ENCODE data around the gene PEPD.

PEPD gene

GRCh38 chr19:33497131-33497777, 24.3 kb downstream of the PEPD start:
- H3F3A ChIP-seq (ENCODE audit: insufficient read depth): no peaks in the 10 kb centered on the region
- no peaks in the 10 kb centered on the region for H3K27me3 ChIP-seq (ENCODE audit: low read length)
- no peak for TF ChIP-seq EZH2phosphoT487 (conservative IDR thresholded peaks at IDR 0.05; ENCODE audit: low read length)
- TF ChIP-seq, protein P1, sequence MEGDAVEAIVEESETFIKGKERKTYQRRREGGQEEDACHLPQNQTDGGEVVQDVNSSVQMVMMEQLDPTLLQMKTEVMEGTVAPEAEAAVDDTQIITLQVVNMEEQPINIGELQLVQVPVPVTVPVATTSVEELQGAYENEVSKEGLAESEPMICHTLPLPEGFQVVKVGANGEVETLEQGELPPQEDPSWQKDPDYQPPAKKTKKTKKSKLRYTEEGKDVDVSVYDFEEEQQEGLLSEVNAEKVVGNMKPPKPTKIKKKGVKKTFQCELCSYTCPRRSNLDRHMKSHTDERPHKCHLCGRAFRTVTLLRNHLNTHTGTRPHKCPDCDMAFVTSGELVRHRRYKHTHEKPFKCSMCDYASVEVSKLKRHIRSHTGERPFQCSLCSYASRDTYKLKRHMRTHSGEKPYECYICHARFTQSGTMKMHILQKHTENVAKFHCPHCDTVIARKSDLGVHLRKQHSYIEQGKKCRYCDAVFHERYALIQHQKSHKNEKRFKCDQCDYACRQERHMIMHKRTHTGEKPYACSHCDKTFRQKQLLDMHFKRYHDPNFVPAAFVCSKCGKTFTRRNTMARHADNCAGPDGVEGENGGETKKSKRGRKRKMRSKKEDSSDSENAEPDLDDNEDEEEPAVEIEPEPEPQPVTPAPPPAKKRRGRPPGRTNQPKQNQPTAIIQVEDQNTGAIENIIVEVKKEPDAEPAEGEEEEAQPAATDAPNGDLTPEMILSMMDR (IDR thresholded peaks at IDR 0.05; ENCODE audit: insufficient read depth, low read length, poor library complexity, severe bottlenecking): no peak
- H3K9me3 ChIP-seq (ENCODE audit: insufficient read depth, low read length): no peaks in the 10 kb centered on the region
- no peak overlapping the region for H3K4me3 ChIP-seq (ENCODE audit: insufficient read depth, low read length, poor library complexity, severe bottlenecking)
- no peak overlapping the region for H3K4me2 ChIP-seq (ENCODE audit: low read depth, low read length, poor library complexity, severe bottlenecking)
- no peaks in the 10 kb centered on the region for H3K9me2 ChIP-seq (replicated peaks; ENCODE audit: insufficient read depth, low read length)
- H4K20me1 ChIP-seq (ENCODE audit: low read depth, low read length): no peaks in the 10 kb centered on the region
- H3K27ac ChIP-seq (ENCODE audit: low read depth, low read length): no peak overlapping the region
- H3K79me2 ChIP-seq (ENCODE audit: insufficient read depth, low read length): no peaks in the 10 kb centered on the region
- H3K9ac ChIP-seq (ENCODE audit: low read length): no peak overlapping the region
- no peaks in the 10 kb centered on the region for H3K36me3 ChIP-seq (ENCODE audit: low read length)
- no peak overlapping the region for H2AFZ ChIP-seq (ENCODE audit: low read depth, low read length, severe bottlenecking)

DNA sequence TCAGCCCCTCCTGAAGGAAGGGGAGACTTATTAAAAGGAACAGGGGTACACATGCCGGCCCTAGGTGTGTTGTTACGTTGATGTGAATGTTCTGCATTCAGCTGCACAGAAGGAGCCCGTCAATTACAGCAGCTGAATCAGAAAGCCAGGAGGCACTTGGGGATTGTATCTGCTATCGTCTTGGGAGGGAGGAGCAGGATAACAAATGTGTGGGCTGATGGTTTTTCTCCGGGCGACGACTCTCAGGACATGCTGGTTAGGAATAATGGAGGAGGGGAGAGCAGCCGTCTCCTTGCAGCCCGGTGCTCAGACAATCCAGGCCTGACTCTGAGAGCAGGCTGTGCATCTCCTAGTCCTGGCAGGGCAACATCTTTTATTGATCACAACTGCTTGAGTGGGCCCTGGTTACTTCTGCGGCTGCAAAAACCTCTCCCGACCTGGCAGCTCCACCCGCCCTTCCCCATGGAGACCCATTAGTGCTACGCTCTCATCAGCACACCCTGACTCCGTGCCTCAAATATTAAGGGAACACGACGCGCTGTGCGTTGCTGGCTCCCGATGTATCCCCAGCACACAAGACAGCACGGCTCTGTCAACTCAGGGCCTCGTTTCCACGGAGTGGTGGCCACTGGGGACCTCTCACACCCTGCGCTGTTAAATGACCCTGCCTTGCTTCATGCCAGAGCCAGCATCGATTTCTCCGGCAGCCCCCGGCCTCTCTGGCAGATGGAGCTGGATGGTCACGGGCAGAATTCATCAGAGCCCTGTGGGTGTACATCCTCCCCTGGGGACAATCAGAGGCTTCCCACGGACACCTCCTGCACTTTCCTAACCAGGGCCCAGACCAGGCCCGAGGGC, 25.3 kb downstream of the PEPD start:
- no peaks in the 10 kb centered on the region for H3K9me2 ChIP-seq (replicated peaks; ENCODE audit: insufficient read depth, low read length)
- no peaks in the 10 kb centered on the region for H4K20me1 ChIP-seq (ENCODE audit: low read depth, low read length)
- no peak overlapping the region for H3K27ac ChIP-seq (ENCODE audit: low read depth, low read length)
- H3K4me2 ChIP-seq (ENCODE audit: low read depth, low read length, poor library complexity, severe bottlenecking): no peak overlapping the region
- no peaks in the 10 kb centered on the region for H3K36me3 ChIP-seq (ENCODE audit: low read length)
- H3K9me3 ChIP-seq (ENCODE audit: insufficient read depth, low read length): no peaks in the 10 kb centered on the region
- H3K79me2 ChIP-seq (ENCODE audit: insufficient read depth, low read length): no peaks in the 10 kb centered on the region
- no peak overlapping the region for H3K9ac ChIP-seq (ENCODE audit: low read length)
- TF ChIP-seq, protein P1 (IDR thresholded peaks at IDR 0.05; ENCODE audit: insufficient read depth, low read length, poor library complexity, severe bottlenecking): no peak
- no peak for TF ChIP-seq EZH2phosphoT487 (conservative IDR thresholded peaks at IDR 0.05; ENCODE audit: low read length)
- no peaks in the 10 kb centered on the region for H3K27me3 ChIP-seq (ENCODE audit: low read length)
- H3K4me3 ChIP-seq (ENCODE audit: insufficient read depth, low read length, poor library complexity, severe bottlenecking): no peak overlapping the region
- no peaks in the 10 kb centered on the region for H3F3A ChIP-seq (ENCODE audit: insufficient read depth)
- H2AFZ ChIP-seq (ENCODE audit: low read depth, low read length, severe bottlenecking): no peak overlapping the region

DNA sequence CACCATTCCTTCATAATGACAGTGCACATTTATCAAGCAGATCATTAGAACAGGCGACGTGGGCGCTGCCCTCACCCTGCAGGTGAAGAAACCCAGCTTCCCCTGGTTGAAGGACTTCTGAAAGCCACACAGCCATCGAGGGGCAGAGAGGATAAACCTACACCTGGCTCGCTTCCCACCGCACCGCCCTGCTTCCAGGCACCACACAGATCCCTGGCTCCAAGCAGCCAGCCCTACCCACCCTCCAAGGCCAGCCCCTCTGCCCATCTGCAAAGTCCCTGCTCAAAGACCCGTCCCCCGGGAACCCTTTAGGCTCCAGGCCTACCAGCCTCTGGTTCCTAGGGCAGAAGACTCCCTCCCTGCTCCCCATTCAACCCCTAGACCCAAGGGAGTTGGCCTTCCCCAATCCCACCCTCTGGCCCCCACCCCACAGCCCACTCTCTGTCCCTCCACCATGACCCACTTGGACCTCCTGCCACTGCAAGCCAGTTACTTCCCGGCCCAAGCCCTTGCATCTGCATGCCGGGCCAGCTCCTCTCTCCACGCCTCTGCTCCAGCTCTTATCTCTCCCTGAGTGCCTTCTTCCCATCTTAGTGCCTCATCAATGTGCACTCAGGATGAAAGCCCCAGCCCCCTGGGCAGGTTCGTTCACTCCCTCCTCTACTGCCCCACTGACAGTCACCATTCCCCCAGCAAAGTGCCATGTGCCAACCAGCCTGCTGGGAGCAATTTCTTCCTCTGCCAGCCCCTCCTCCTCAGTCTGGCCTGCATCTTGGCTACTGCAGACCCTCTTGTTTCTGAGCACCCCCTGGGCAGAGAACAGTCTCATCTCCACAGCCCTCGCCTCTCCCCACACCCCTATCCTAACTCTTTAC, 28.0 kb downstream of the PEPD start:
- no peak for TF ChIP-seq EZH2phosphoT487 (conservative IDR thresholded peaks at IDR 0.05; ENCODE audit: low read length)
- TF ChIP-seq, protein P1 (IDR thresholded peaks at IDR 0.05; ENCODE audit: insufficient read depth, low read length, poor library complexity, severe bottlenecking): no peak
- Histone ChIP-seq H3K9me2 (replicated peaks; ENCODE audit: insufficient read depth, low read length) (no peaks in the 10 kb centered on the region), H3K36me3 (ENCODE audit: low read length) (no peaks in the 10 kb centered on the region), H4K20me1 (ENCODE audit: low read depth, low read length) (no peaks in the 10 kb centered on the region), H3K9ac (ENCODE audit: low read length) (no peak overlapping the region), H3K27ac (ENCODE audit: low read depth, low read length) (no peak overlapping the region), H3K9me3 (ENCODE audit: insufficient read depth, low read length) (no peaks in the 10 kb centered on the region), H2AFZ (ENCODE audit: low read depth, low read length, severe bottlenecking) (no peak overlapping the region), H3K27me3 (ENCODE audit: low read length) (no peaks in the 10 kb centered on the region), H3K4me3 (ENCODE audit: insufficient read depth, low read length, poor library complexity, severe bottlenecking) (no peak overlapping the region), H3K4me2 (ENCODE audit: low read depth, low read length, poor library complexity, severe bottlenecking) (no peak overlapping the region), H3F3A (ENCODE audit: insufficient read depth) (no peaks in the 10 kb centered on the region), H3K79me2 (ENCODE audit: insufficient read depth, low read length) (no peaks in the 10 kb centered on the region)
